Endothelial cell of umbilical vein (primary cell): ENCODE results near the gene CALHM5. TPM values are rescaled to one million over a fixed set of nuclear protein-coding genes. Genes with fewer than 3 reads are reported as not detected.
A peak's percentile ranks its signal among the peaks of the same experiment; 100 is the strongest.

ENCODE experiments used
- BruUV-seq: library from RNA; stranded (reverse); fragments of 400-500 nt; replicated peaks from 2 replicates; lab custom pipeline; 2021; lab: Mats Ljungman, UMichigan
- CTCF ChIA-PET: fragments of 300-600, 350-600 bp; sonication (Branson Sonifier 250); formaldehyde crosslinking; loops from one replicate; lab custom pipeline; 2021; ENCODE audit warnings: antibody characterized with exemption, inconsistent platforms; lab: Charles Lee
- POLR2A ChIA-PET: fragments of 300-600, 350-600 bp; sonication (Branson Sonifier 250); formaldehyde crosslinking; loops from one replicate; lab custom pipeline; 2021; ENCODE audit warnings: antibody characterized with exemption, inconsistent platforms; lab: Charles Lee
- DNase-seq: peaks from one replicate; pipeline ENCODE4 v3.0.0-alpha.2; 2011; ENCODE audit warnings: low read depth, low spot score
- FAIRE-seq: peaks from 2 replicates; lab custom pipeline; 2011; peaks lifted over from hg19 to GRCh38; lab: Jason Lieb, UNC
- H2AFZ ChIP-seq: 2 replicates; pipeline ENCODE4 v1.6.0; 2012; ENCODE audit warnings: low read depth, low read length, control low read depth, inconsistent platforms
- H3K27ac ChIP-seq: 2 replicates; pipeline ENCODE4 v1.5.1; 2011; ENCODE audit warnings: low read depth, mild to moderate bottlenecking, control low read depth, low read length, moderate library complexity; ENCODE audit not compliant: insufficient read depth
- H3K27me3 ChIP-seq, 2 experiments: 2 replicates each; pipeline versions ENCODE4 v1.6.0 to v1.6.1; 2011; ENCODE audit warnings: low read length in 2 of 2, mixed read lengths in 1 of 2; ENCODE audit not compliant: control insufficient read depth in 2 of 2, insufficient read depth in 2 of 2
- H3K36me3 ChIP-seq, 2 experiments: 2 replicates in 1 of 2; 3 replicates in 1 of 2; pipeline ENCODE4 v1.5.1; 2011; ENCODE audit warnings: low read length in 2 of 2, mild to moderate bottlenecking in 1 of 2, moderate library complexity in 1 of 2; ENCODE audit not compliant: control insufficient read depth in 2 of 2, insufficient read depth in 2 of 2; ENCODE audit errors: extremely low read depth in 1 of 2
- H3K4me1 ChIP-seq: 3 replicates; pipeline ENCODE4 v1.5.1; 2011; ENCODE audit warnings: mild to moderate bottlenecking, low read length; ENCODE audit not compliant: control insufficient read depth, insufficient read depth; ENCODE audit errors: extremely low read depth
- H3K4me2 ChIP-seq: 2 replicates; pipeline ENCODE4 v1.6.1; 2011; ENCODE audit warnings: low read length, control low read depth, mixed read lengths; ENCODE audit not compliant: insufficient read depth
- H3K4me3 ChIP-seq, 3 experiments: fragments of 200-600 bp in 1 of 3; sonication (generic), shearing (Covaris generic) in 1 of 3; replicated peaks in 1 of 3; 2 replicates each; pipeline ENCODE4 v1.5.1; 2011 to 2016; ENCODE audit warnings: control low read depth in 3 of 3, low read length in 3 of 3, mild to moderate bottlenecking in 2 of 3, inconsistent platforms in 1 of 3, low read depth in 1 of 3, moderate library complexity in 1 of 3; ENCODE audit not compliant: insufficient read depth in 1 of 3
- H3K79me2 ChIP-seq: 2 replicates; pipeline ENCODE4 v1.6.0; 2012; ENCODE audit warnings: low read length, inconsistent platforms; ENCODE audit not compliant: control insufficient read depth, insufficient read depth
- H3K9ac ChIP-seq: replicated peaks from 2 replicates; pipeline ENCODE3; 2011; ENCODE audit warnings: low read length, control low read depth; ENCODE audit not compliant: insufficient read depth; ENCODE audit errors: extremely low read depth
- H3K9me1 ChIP-seq: replicated peaks from 3 replicates; pipeline ENCODE4 v1.6.0; 2011; ENCODE audit warnings: mild to moderate bottlenecking, low read length; ENCODE audit not compliant: control insufficient read depth, insufficient read depth; ENCODE audit errors: extremely low read depth
- H3K9me3 ChIP-seq: replicated peaks from 2 replicates; pipeline ENCODE4 v1.5.1; 2012; ENCODE audit warnings: low read length, inconsistent platforms; ENCODE audit not compliant: control insufficient read depth, insufficient read depth
- H4K20me1 ChIP-seq: replicated peaks from 2 replicates; pipeline ENCODE3; 2011; ENCODE audit warnings: mild to moderate bottlenecking, low read length; ENCODE audit not compliant: control insufficient read depth, insufficient read depth; ENCODE audit errors: extremely low read depth
- EZH2 ChIP-seq: IDR thresholded peaks from 2 replicates; pipeline ENCODE4 v1.6.1; 2012; ENCODE audit warnings: borderline replicate concordance, low read depth, mild to moderate bottlenecking, moderate library complexity, low read length, inconsistent platforms; ENCODE audit not compliant: severe bottlenecking
- FOS ChIP-seq: IDR thresholded peaks from 2 replicates; pipeline ENCODE4 v1.6.1; 2011; ENCODE audit warnings: mild to moderate bottlenecking, low read length, moderate library complexity, borderline replicate concordance; ENCODE audit not compliant: insufficient read depth
- GATA2 ChIP-seq: IDR thresholded peaks from 2 replicates; pipeline ENCODE4 v1.7.0; 2011; ENCODE audit warnings: low read depth, mild to moderate bottlenecking, moderate library complexity, mixed read lengths, low read length; ENCODE audit not compliant: insufficient read length, insufficient read depth
- JUN ChIP-seq: IDR thresholded peaks from 2 replicates; pipeline ENCODE4 v1.6.1; 2011; ENCODE audit warnings: borderline replicate concordance, low read depth; ENCODE audit not compliant: insufficient read length, insufficient read depth
- MYC ChIP-seq: IDR thresholded peaks from one replicate; pipeline ENCODE4 v1.6.1; 2011; ENCODE audit warnings: mild to moderate bottlenecking, low read depth, low read length
- POLR2A ChIP-seq: IDR thresholded peaks from 2 replicates; pipeline ENCODE4 v1.6.1; 2012; ENCODE audit warnings: low read depth, mild to moderate bottlenecking, control low read depth, low read length
- POLR2AphosphoS5 ChIP-seq: IDR thresholded peaks from 2 replicates; pipeline ENCODE4 v1.6.1; 2012; ENCODE audit warnings: low read depth, mild to moderate bottlenecking, control low read depth, low read length, moderate library complexity; ENCODE audit not compliant: insufficient read depth
- dilution Hi-C: fragments of 300-500 bp; cut with MboI; formaldehyde crosslinking; loops from one replicate; pipeline ENCODE4 v1.15.0; 2019; ENCODE audit warnings: low sequenced_read_pairs; ENCODE audit not compliant: extremely low pct_ligation_motif_present
- intact Hi-C: fragments of 100-400 bp; cut with micrococcal nuclease; formaldehyde crosslinking; loops from one replicate; pipeline ENCODE4 v1.10.0; 2022
- polyA plus RNA-seq, 4 experiments: library from polyadenylated mRNA; depleted of rRNA in 3 of 4; stranded (reverse) in 3 of 4; unstranded in 1 of 4; fragments of >200 nt; gene quantifications; 2 replicates each; pipeline versions ENCODE4 v1.2.1 to v1.2.3, GENCODE V29; 2011 to 2012; ENCODE audit warnings: missing spikeins in 1 of 4
- total RNA-seq: library from RNA; stranded (reverse); gene quantifications from 2 replicates; pipeline ENCODE4 v1.2.3, GENCODE V29; 2021
- TF ChIP-seq, protein P1 (sequence below), 2 donors: IDR thresholded peaks; 1 replicate in 1 of 2; 2 replicates in 1 of 2; pipeline ENCODE4 v1.5.1; 2011; ENCODE audit warnings: low read length in 2 of 2, mild to moderate bottlenecking in 2 of 2, moderate library complexity in 2 of 2, control low read depth in 1 of 2, inconsistent platforms in 1 of 2, low read depth in 1 of 2; ENCODE audit not compliant: insufficient read depth in 1 of 2; ENCODE audit errors: extremely low read depth in 1 of 2
- TF ChIP-seq, protein P2 (sequence below): IDR thresholded peaks from 2 replicates; pipeline ENCODE4 v1.6.1; 2011; ENCODE audit not compliant: insufficient read depth, insufficient read length

Gene CALHM5
- total and polyA plus RNA-seq, 2 donors (not counting 3 experiments of a cell fraction or from before 2014, with no cell fraction given): 4.5 to 6.6 TPM

DNA sequence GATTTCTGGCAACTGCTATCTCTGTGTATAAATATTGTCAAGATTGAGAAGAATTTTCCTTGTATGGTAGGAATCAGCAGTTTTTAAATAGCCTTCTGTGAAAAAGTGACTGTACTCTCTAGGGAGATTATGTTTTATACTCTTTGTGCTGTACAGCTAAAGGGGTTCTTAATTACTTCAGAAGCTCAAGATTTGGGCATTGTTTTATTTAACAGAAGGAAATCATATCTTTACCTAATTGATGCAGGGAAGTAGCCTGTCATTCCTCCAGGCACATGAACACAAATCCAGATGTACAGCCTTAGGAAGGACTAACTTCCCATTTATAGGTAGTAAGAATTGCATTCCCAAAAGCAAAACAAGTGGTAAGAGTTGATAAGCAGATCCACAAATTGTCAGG lies 1.3 kb downstream of the CALHM5 start:
- peaks cover 8 to 11% of the 10 kb centered on the region in 2 experiments for H3K36me3 ChIP-seq
- H4K20me1 ChIP-seq: no peaks in the 10 kb centered on the region
- ChIA-PET CTCF (interaction anchor here (1.1 to 6.2 kb wide), 16 partner anchors 9 to 284 kb away, joined by 3 to 72 read pairs (median 20); partner anchors contain the start of genes CALHM6, DSE and RWDD1), POLR2A (interaction anchor here (1.2 kb wide), 1 partner anchor 59 kb away, joined by 4 read pairs; the partner anchor contains the start of gene RWDD1)
- TF ChIP-seq POLR2A (no peak), FOS (no peak), EZH2 (no peak), GATA2 (no peak), JUN (no peak), POLR2AphosphoS5 (no peak), MYC (no peak)
- TF ChIP-seq, protein P1, sequence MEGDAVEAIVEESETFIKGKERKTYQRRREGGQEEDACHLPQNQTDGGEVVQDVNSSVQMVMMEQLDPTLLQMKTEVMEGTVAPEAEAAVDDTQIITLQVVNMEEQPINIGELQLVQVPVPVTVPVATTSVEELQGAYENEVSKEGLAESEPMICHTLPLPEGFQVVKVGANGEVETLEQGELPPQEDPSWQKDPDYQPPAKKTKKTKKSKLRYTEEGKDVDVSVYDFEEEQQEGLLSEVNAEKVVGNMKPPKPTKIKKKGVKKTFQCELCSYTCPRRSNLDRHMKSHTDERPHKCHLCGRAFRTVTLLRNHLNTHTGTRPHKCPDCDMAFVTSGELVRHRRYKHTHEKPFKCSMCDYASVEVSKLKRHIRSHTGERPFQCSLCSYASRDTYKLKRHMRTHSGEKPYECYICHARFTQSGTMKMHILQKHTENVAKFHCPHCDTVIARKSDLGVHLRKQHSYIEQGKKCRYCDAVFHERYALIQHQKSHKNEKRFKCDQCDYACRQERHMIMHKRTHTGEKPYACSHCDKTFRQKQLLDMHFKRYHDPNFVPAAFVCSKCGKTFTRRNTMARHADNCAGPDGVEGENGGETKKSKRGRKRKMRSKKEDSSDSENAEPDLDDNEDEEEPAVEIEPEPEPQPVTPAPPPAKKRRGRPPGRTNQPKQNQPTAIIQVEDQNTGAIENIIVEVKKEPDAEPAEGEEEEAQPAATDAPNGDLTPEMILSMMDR (IDR thresholded peaks at IDR 0.05; ENCODE audit: extremely low read depth in 1 of 2, insufficient read depth in 1 of 2, low read depth in 1 of 2, low read length in 2 of 2): no peak
- TF ChIP-seq, protein P2, sequence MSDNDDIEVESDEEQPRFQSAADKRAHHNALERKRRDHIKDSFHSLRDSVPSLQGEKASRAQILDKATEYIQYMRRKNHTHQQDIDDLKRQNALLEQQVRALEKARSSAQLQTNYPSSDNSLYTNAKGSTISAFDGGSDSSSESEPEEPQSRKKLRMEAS: no peak
- peaks cover 8% of the 10 kb centered on the region for H3K79me2 ChIP-seq
- DNase-seq (peak; percentile 46), FAIRE-seq (no peak)
- H3K4me2 ChIP-seq: peak overlapping the region; percentile 89
- no peaks in the 10 kb centered on the region for H3K9me1 ChIP-seq
- peak overlapping the region; percentile 95 for H3K27ac ChIP-seq
- peaks cover 19% of the 10 kb centered on the region for H3K4me1 ChIP-seq
- H2AFZ ChIP-seq: peak overlapping the region; percentile 13
- BruUV-seq: no TSS peak
- peak overlapping the region; percentile 95 for H3K9ac ChIP-seq
- intact Hi-C loops: loop anchor here (5.0 kb wide), 2 partner anchors 140 to 295 kb away; partner anchors contain the start of gene DSE
- H3K4me3 ChIP-seq: peak overlapping the region; percentile 26 to 82 (median 35)
- no peaks in the 10 kb centered on the region for H3K9me3 ChIP-seq
- dilution Hi-C loops: no loop called here
- H3K27me3 ChIP-seq: no peaks in the 10 kb centered on the region
